ENCODE results near the gene STK35. TPM values are rescaled to one million over a fixed set of nuclear protein-coding genes. Genes with fewer than 3 reads are reported as not detected.

STK35 gene
- total RNA-seq, 3 donors from 2014 or later (not counting 1 experiment from before 2014, with no cell fraction given) = 18.7 to 24.5 (median 21.9) TPM

DNA sequence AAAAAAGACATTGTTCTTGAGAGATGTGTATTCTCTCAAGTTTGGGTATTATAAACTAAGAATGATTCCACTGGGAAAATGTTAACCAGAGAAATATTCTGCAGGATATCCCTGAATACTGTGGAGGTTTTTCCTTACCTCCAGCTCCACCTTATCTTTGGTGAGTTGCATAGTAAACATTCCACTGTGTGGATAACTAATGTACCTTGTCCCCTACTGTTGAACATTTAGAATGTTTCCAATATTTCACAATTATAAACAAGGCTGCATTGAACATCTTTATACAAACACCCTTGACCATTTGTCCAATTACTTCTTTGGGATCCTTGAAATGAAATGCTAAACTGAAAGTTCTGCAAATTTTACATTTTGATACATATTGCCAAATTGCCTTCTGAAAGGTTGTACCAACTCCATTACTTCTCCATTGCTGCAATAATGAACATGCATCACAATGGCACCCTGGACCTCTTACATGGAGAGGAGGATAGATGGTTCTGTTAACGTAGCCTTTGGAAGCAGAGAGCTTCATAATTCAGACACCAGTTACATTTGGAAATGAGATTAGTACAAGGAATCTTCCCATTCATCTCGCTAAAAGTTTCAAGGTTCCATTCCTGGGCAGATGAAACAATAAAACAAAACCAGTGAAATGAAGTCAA, 35.0 kb upstream of the STK35 start:
- Histone ChIP-seq H3K27ac (ENCODE audit: low read length) (no peak overlapping the region), H3K9me3 (ENCODE audit: control insufficient read depth, insufficient read depth, low read length) (no peaks in the 10 kb centered on the region), H3K27me3 (ENCODE audit: control insufficient read depth, insufficient read depth, low read length) (peaks cover 2% of the 10 kb centered on the region), H3K4me1 (ENCODE audit: control insufficient read depth, insufficient read depth, low read length) (no peaks in the 10 kb centered on the region), H3K36me3 (ENCODE audit: control insufficient read depth, insufficient read depth, low read length) (no peaks in the 10 kb centered on the region), H3K4me3 (ENCODE audit: low read length) (no peak overlapping the region)
- DNase-seq = no peak
- Mint-ChIP-seq H3K36me3 (no peaks in the 10 kb centered on the region), H3K9me3 (no peaks in the 10 kb centered on the region), H3K4me1 (no peaks in the 10 kb centered on the region), H3K27me3 (ENCODE audit: low read depth in 2 of 2) (peaks cover 20 to 33% of the 10 kb centered on the region in 2 donors), H3K27ac (no peak overlapping the region), H3K4me3 (no peak overlapping the region)
- no peak for ATAC-seq
- TF ChIP-seq, protein P1, sequence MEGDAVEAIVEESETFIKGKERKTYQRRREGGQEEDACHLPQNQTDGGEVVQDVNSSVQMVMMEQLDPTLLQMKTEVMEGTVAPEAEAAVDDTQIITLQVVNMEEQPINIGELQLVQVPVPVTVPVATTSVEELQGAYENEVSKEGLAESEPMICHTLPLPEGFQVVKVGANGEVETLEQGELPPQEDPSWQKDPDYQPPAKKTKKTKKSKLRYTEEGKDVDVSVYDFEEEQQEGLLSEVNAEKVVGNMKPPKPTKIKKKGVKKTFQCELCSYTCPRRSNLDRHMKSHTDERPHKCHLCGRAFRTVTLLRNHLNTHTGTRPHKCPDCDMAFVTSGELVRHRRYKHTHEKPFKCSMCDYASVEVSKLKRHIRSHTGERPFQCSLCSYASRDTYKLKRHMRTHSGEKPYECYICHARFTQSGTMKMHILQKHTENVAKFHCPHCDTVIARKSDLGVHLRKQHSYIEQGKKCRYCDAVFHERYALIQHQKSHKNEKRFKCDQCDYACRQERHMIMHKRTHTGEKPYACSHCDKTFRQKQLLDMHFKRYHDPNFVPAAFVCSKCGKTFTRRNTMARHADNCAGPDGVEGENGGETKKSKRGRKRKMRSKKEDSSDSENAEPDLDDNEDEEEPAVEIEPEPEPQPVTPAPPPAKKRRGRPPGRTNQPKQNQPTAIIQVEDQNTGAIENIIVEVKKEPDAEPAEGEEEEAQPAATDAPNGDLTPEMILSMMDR (IDR thresholded peaks at IDR 0.05) = no peak
- intact Hi-C loops (cut with micrococcal nuclease) = no loop called here
- WGBS (ENCODE audit: insufficient coverage) = 83% methylated on average over 2 of the region's 2 CpGs

DNA sequence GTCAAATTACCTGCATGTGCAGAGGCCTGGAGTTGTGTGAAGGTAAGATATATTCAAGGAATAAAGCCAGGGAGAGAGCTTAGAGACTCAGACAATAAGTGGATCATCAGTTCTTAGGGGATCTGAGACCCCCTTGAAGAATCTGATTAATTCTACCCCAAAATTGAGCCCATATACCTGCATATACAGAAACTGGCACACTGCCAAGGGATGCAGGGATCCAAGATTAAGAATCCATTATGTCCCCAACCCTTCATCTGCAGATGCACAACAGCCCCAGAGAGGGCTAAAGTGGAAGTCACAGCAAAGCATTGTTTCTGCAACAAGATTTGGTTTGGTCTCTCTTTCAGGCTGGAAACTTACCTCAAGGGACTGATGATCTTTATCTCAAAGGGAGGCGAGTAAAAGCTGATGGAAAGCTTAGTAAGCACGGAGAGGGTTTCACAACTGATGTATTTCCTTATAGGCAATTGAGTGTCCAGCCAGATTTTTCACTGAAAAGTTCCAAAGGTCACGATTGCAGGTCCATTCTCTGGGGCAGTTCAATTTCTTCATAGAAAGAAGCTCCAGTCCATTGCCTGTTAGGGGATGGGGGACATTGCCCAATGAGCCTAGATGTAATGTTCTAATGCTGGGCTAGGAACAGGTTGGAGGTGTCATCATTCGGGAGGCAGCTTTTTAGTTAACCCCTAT, 20.9 kb upstream of the STK35 start:
- Histone ChIP-seq H3K4me1 (ENCODE audit: control insufficient read depth, insufficient read depth, low read length) (no peaks in the 10 kb centered on the region), H3K27ac (ENCODE audit: low read length) (no peak overlapping the region), H3K36me3 (ENCODE audit: control insufficient read depth, insufficient read depth, low read length) (no peaks in the 10 kb centered on the region), H3K9me3 (ENCODE audit: control insufficient read depth, insufficient read depth, low read length) (no peaks in the 10 kb centered on the region), H3K4me3 (ENCODE audit: low read length) (no peak overlapping the region), H3K27me3 (ENCODE audit: control insufficient read depth, insufficient read depth, low read length) (peaks cover 5% of the 10 kb centered on the region)
- Mint-ChIP-seq H3K9me3 (no peaks in the 10 kb centered on the region), H3K27me3 (ENCODE audit: low read depth in 2 of 2) (peaks cover 22 to 62% of the 10 kb centered on the region in 2 donors), H3K4me3 (no peak overlapping the region), H3K27ac (no peak overlapping the region), H3K36me3 (no peaks in the 10 kb centered on the region), H3K4me1 (no peaks in the 10 kb centered on the region)
- TF ChIP-seq, protein P1 (IDR thresholded peaks at IDR 0.05) = no peak
- 80% methylated on average over 4 of the region's 4 CpGs for WGBS (ENCODE audit: insufficient coverage)
- ATAC-seq (no peak), DNase-seq (no peak)
- intact Hi-C loops (cut with micrococcal nuclease) = no loop called here

DNA sequence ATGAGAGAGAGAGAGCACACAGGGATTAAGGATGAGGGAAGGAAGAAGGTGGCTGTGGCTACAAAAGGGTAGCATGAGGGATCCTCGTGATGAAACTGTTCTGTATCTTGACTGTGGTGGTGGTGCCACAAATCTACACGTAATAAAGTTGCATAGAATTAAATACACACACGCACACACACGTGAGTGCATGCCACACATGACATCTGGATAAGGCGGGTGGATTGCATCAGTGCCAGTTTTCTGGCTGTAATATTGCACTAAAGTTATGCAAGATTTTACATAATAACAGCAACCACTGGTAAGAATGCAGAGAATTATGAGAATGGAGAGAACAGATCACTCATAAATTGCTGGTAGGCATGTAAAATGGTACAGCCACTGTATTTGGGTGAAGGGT, 16.9 kb upstream of the STK35 start:
- WGBS (ENCODE audit: insufficient coverage) = 88% methylated on average over 5 of the region's 5 CpGs
- TF ChIP-seq, protein P1 (IDR thresholded peaks at IDR 0.05) = no peak
- Histone ChIP-seq H3K27me3 (ENCODE audit: control insufficient read depth, insufficient read depth, low read length) (peaks cover 5% of the 10 kb centered on the region), H3K36me3 (ENCODE audit: control insufficient read depth, insufficient read depth, low read length) (no peaks in the 10 kb centered on the region), H3K4me3 (ENCODE audit: low read length) (no peak overlapping the region), H3K27ac (ENCODE audit: low read length) (no peak overlapping the region), H3K4me1 (ENCODE audit: control insufficient read depth, insufficient read depth, low read length) (no peaks in the 10 kb centered on the region), H3K9me3 (ENCODE audit: control insufficient read depth, insufficient read depth, low read length) (no peaks in the 10 kb centered on the region)
- ATAC-seq = no peak
- intact Hi-C loops (cut with micrococcal nuclease) = no loop called here
- Mint-ChIP-seq H3K27me3 (ENCODE audit: low read depth in 2 of 2) (peaks cover 26 to 61% of the 10 kb centered on the region in 2 donors), H3K4me3 (no peak overlapping the region), H3K36me3 (no peaks in the 10 kb centered on the region), H3K27ac (no peak overlapping the region), H3K4me1 (no peaks in the 10 kb centered on the region), H3K9me3 (no peaks in the 10 kb centered on the region)
- DNase-seq = no peak
